GM23248 (cell line): ENCODE results near the gene MXRA8.
"Not testable (repeated sequence)": the region's sequence is repeated elsewhere in the genome, so short reads cannot be mapped to it uniquely, and the experiment has no call there.

ENCODE experiments used
- EZH2 ChIP-seq: fragments of 200-600 bp; sonication (generic); IDR thresholded peaks from 2 replicates; pipeline ENCODE4 v1.6.1; 2018; ENCODE audit warnings: antibody characterized with exemption, mild to moderate bottlenecking; ENCODE audit not compliant: insufficient read depth, poor library complexity, severe bottlenecking
- EZH2phosphoT487 ChIP-seq: fragments of 200-600 bp; sonication (generic); IDR thresholded peaks from 2 replicates; pipeline ENCODE4 v1.6.1; 2018; ENCODE audit warnings: antibody characterized with exemption, moderate library complexity, mild to moderate bottlenecking, low read depth; ENCODE audit not compliant: insufficient read depth

GRCh38 chr1:1402901-1403392 lies 44.6 kb upstream of the MXRA8 start:
- TF ChIP-seq EZH2, EZH2phosphoT487: not testable (repeated sequence)
